ENCODE results near the gene CFAP299. TPM values are rescaled to one million over a fixed set of nuclear protein-coding genes. Genes with fewer than 3 reads are reported as not detected.
"Not testable (repeated sequence)": the region's sequence is repeated elsewhere in the genome, so short reads cannot be mapped to it uniquely, and the experiment has no call there.

The CFAP299 gene
- total RNA-seq (not detected), polyA plus RNA-seq (not detected)
- long read RNA-seq, donor 1, partial matches to known transcripts: 0 of 1 reads
- long read RNA-seq, donor 1, other reads (novel, unspliced or antisense): 1 of 1 reads
- long read RNA-seq, donor 2: 0 reads

DNA sequence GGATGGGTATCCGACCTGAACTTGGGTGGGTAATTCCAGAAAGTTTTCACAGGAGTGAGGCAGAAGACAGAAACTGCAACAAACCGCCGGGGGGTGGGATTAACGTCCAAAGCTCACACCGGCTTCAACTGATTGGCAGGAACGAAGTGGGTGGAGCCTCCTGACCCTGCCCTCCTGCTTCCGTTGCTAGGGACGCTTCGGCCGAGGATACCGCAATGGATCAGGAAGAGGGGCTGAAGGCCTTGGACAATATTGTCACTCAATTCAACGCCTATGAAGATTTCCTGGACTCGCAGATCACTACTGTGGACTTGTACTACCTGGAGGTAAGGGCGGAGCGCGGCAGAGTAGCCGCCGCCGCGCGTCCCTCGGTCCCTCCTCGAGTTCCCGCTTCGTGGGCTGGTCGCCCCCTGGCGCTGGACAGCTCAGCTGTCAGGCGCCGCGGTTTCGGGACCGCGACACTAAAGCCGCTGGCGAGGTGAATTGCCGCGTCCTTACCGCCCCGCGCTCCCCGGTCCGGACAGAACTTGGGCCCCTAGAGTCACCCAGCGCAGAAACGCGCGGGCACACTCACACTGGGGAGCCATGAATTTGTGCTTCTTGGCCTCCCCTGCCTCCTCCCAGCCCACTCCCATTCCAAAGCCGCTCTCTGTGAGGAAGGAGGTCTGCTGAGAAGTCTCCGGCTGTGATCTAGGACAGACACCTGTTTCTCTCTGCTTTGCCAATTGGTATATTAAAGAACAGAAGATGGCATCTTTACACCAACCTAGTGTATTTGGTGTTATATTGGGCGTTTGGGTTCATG is at the start of gene CFAP299:
TSS of gene CFAP299 (plus strand) at position 177 of the 805 bp plus-strand sequence.
- no peaks in the 10 kb centered on the region for H3K27me3 ChIP-seq (ENCODE audit: control insufficient read depth in 1 of 2, insufficient read depth in 2 of 2, low read length in 1 of 2)
- ATAC-seq (ENCODE audit: low FRiP score) (peak; percentile 83), DNase-seq (peak; percentile 84 to 88)
- no peaks in the 10 kb centered on the region for H3K4me1 ChIP-seq (ENCODE audit: control insufficient read depth in 1 of 2, insufficient read depth in 2 of 2, low read length in 2 of 2)
- H3K9me3 ChIP-seq (ENCODE audit: control insufficient read depth, low read length): peaks cover 2% of the 10 kb centered on the region
- peak within 1 kb of the TSS; percentile 27 to 40 for H3K4me3 ChIP-seq (ENCODE audit: low read length in 2 of 2)
- no peaks in the 10 kb centered on the region for H3K36me3 ChIP-seq (ENCODE audit: control insufficient read depth in 1 of 2, insufficient read depth in 2 of 2, low read length in 1 of 2)
- intact Hi-C loops (cut with DNase I): no loop called here
- 1% methylated on average over 44 to 49 of the region's 49 CpGs for WGBS, 2 donors
- no peak within 1 kb of the TSS for H3K27ac ChIP-seq (ENCODE audit: low read depth in 1 of 2, low read length in 2 of 2)

DNA sequence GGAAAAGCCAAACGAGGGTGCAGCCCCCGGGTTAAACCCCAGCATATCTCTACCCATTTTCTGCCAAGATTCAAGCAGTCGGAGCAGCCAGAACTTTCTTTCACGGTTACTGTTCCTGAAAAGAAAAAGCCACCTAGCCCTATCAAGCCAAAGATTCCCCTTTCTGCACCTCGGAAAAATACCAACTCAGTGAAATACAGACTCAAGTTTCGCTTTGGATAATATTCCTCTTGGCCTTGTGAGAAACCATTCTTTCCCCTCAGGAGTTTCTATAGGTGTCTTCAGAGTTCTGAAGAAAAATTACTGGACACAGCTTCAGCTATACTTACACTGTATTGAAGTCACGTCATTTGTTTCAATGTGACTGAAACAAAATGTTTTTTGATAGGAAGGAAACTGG is 49.1 kb upstream of the CFAP299 start:
- H3K9me3 ChIP-seq (ENCODE audit: control insufficient read depth, low read length): no peaks in the 10 kb centered on the region
- WGBS, 2 donors: 16 to 20% methylated on average over 7 of the region's 7 CpGs

DNA sequence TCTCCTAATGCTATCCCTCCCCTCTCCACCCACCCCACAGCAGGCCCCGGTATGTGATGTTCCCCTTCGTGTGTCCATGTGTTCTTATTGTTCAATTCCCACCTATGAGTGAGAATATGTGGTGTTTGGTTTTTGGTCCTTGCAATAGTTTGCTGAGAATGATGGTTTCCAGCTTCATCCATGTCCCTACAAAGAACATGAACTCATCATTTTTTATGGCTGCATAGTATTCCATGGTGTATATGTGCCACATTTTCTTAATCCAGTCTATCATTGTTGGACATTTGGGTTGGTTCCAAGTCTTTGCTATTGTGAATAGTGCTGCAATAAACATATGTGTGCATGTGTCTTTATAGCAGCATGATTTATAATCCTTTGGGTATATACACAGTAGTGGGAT is 44.9 kb upstream of the CFAP299 start:
- H3K4me3 ChIP-seq (ENCODE audit: low read length in 2 of 2); H3K4me1 ChIP-seq (ENCODE audit: control insufficient read depth in 1 of 2, insufficient read depth in 2 of 2, low read length in 2 of 2); intact Hi-C loops (cut with DNase I); ATAC-seq (ENCODE audit: low FRiP score); H3K27ac ChIP-seq (ENCODE audit: low read depth in 1 of 2, low read length in 2 of 2); H3K36me3 ChIP-seq (ENCODE audit: control insufficient read depth in 1 of 2, insufficient read depth in 2 of 2, low read length in 1 of 2); H3K9me3 ChIP-seq (ENCODE audit: control insufficient read depth, low read length); H3K27me3 ChIP-seq (ENCODE audit: control insufficient read depth in 1 of 2, insufficient read depth in 2 of 2, low read length in 1 of 2); DNase-seq: not testable (repeated sequence)
- WGBS, 2 donors: 98% methylated on average over 2 of the region's 2 CpGs

More for the DNA sequence above, 49.1 kb upstream of the CFAP299 start:
- Histone ChIP-seq H3K27ac (ENCODE audit: low read depth in 1 of 2, low read length in 2 of 2) (no peak overlapping the region), H3K36me3 (ENCODE audit: control insufficient read depth in 1 of 2, insufficient read depth in 2 of 2, low read length in 1 of 2) (no peaks in the 10 kb centered on the region), H3K4me1 (ENCODE audit: control insufficient read depth in 1 of 2, insufficient read depth in 2 of 2, low read length in 2 of 2) (no peaks in the 10 kb centered on the region), H3K27me3 (ENCODE audit: control insufficient read depth in 1 of 2, insufficient read depth in 2 of 2, low read length in 1 of 2) (no peaks in the 10 kb centered on the region), H3K4me3 (ENCODE audit: low read length in 2 of 2) (no peak overlapping the region)
- DNase-seq: no peak
- intact Hi-C loops (cut with DNase I): no loop called here
- ATAC-seq (ENCODE audit: low FRiP score): no peak

DNA sequence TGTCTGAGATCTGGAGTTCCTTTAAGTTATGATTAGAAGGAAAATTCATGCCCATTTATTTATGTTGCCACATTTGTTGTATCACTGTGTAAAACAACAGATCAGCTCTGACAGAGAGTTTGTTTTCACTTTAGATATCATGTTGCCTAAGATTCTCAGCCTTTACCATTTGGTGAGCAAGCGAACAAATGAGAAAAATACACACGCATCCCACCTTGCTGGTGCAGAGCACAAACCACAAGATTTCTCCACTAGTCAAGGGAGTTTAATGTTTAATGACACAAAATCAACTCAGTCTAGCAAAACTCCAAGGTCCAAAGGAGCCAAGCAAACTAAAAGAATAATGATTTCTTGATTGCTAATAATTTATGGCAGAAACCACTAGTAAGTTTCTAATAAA is 41.3 kb upstream of the CFAP299 start:
- ATAC-seq (ENCODE audit: low FRiP score) (no peak), DNase-seq (no peak)
- Histone ChIP-seq H3K9me3 (ENCODE audit: control insufficient read depth, low read length) (no peaks in the 10 kb centered on the region), H3K4me1 (ENCODE audit: control insufficient read depth in 1 of 2, insufficient read depth in 2 of 2, low read length in 2 of 2) (no peaks in the 10 kb centered on the region), H3K27me3 (ENCODE audit: control insufficient read depth in 1 of 2, insufficient read depth in 2 of 2, low read length in 1 of 2) (no peaks in the 10 kb centered on the region), H3K27ac (ENCODE audit: low read depth in 1 of 2, low read length in 2 of 2) (no peak overlapping the region), H3K4me3 (ENCODE audit: low read length in 2 of 2) (no peak overlapping the region), H3K36me3 (ENCODE audit: control insufficient read depth in 1 of 2, insufficient read depth in 2 of 2, low read length in 1 of 2) (no peaks in the 10 kb centered on the region)
- intact Hi-C loops (cut with DNase I): no loop called here
- 70 to 72% methylated on average over 2 of the region's 2 CpGs for WGBS, 2 donors

DNA sequence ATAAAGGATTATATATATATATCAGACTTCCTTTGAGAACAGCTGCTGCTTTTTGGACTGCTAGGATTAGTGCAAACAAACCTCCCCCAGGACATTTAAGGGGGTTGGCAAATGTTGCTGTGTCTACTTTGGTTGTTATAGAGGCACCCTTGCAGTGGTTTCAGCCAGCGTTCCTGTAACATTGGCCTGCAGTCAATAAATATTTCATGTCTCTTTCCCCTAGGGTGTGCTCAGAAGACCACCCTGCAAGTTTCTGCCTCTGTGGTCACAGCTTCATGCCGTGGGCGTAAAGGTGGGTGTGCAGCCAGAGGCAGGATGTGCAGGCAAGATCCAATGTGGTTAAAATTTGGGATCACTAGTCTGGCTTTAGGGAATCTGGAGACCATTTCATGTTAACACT is 40.2 kb upstream of the CFAP299 start:
- Histone ChIP-seq H3K36me3 (ENCODE audit: control insufficient read depth in 1 of 2, insufficient read depth in 2 of 2, low read length in 1 of 2) (no peaks in the 10 kb centered on the region), H3K4me3 (ENCODE audit: low read length in 2 of 2) (no peak overlapping the region), H3K9me3 (ENCODE audit: control insufficient read depth, low read length) (no peaks in the 10 kb centered on the region), H3K4me1 (ENCODE audit: control insufficient read depth in 1 of 2, insufficient read depth in 2 of 2, low read length in 2 of 2) (no peaks in the 10 kb centered on the region), H3K27me3 (ENCODE audit: control insufficient read depth in 1 of 2, insufficient read depth in 2 of 2, low read length in 1 of 2) (no peaks in the 10 kb centered on the region), H3K27ac (ENCODE audit: low read depth in 1 of 2, low read length in 2 of 2) (no peak overlapping the region)
- DNase-seq (no peak), ATAC-seq (ENCODE audit: low FRiP score) (no peak)
- 22 to 34% methylated on average over 3 of the region's 3 CpGs for WGBS, 2 donors
- intact Hi-C loops (cut with DNase I): no loop called here

DNA sequence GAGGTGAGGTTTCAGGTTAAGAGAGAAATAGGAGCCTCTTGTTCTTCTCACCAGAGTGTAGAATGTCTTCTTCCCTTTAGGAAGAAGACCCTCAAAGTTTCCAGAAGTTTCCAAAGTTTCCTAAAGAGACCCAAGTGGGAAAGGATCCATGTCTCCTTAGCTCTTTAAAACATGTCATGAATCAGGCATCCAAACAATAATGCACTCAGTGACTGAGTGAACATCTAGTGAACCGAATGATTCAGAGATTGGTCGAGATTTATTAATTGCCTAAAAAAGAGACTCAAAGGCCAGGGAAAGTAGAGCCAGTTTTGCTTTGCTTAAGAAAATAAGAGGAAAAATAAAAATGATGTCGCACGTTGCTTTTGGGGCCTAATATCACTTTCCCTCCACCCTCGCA is 39.7 kb upstream of the CFAP299 start:
- H3K4me1 ChIP-seq (ENCODE audit: control insufficient read depth in 1 of 2, insufficient read depth in 2 of 2, low read length in 2 of 2): no peaks in the 10 kb centered on the region
- intact Hi-C loops (cut with DNase I): no loop called here
- no peak overlapping the region for H3K27ac ChIP-seq (ENCODE audit: low read depth in 1 of 2, low read length in 2 of 2)
- no peaks in the 10 kb centered on the region for H3K36me3 ChIP-seq (ENCODE audit: control insufficient read depth in 1 of 2, insufficient read depth in 2 of 2, low read length in 1 of 2)
- 67 to 68% methylated on average over 5 of the region's 5 CpGs for WGBS, 2 donors
- no peaks in the 10 kb centered on the region for H3K9me3 ChIP-seq (ENCODE audit: control insufficient read depth, low read length)
- DNase-seq (no peak), ATAC-seq (ENCODE audit: low FRiP score) (no peak)
- no peaks in the 10 kb centered on the region for H3K27me3 ChIP-seq (ENCODE audit: control insufficient read depth in 1 of 2, insufficient read depth in 2 of 2, low read length in 1 of 2)
- H3K4me3 ChIP-seq (ENCODE audit: low read length in 2 of 2): no peak overlapping the region

DNA sequence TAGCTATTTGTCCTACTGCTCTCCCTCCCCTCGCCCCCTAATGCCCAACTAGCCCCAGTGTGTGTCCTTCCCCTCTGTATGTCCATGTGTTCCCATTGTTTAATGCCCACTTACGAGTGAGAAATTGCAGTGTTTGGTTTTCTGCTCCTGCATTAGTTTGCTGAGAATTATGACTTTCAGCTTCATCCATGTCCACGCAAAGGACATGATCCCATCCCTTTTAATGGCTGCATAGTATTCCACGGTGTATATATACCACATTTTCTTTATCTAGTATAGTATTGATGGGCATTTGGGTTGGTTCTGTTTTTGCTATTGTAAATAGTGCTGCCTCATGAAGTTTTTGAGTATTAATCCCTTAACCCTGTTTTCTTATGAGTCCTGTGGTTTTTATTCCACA is 33.6 kb upstream of the CFAP299 start:
- DNase-seq: no peak
- no peaks in the 10 kb centered on the region for H3K4me1 ChIP-seq (ENCODE audit: control insufficient read depth in 1 of 2, insufficient read depth in 2 of 2, low read length in 2 of 2)
- ATAC-seq (ENCODE audit: low FRiP score): no peak
- no peak overlapping the region for H3K27ac ChIP-seq (ENCODE audit: low read depth in 1 of 2, low read length in 2 of 2)
- no peaks in the 10 kb centered on the region for H3K9me3 ChIP-seq (ENCODE audit: control insufficient read depth, low read length)
- WGBS, 2 donors: 77 to 87% methylated on average over 4 of the region's 4 CpGs
- H3K36me3 ChIP-seq (ENCODE audit: control insufficient read depth in 1 of 2, insufficient read depth in 2 of 2, low read length in 1 of 2): no peaks in the 10 kb centered on the region
- intact Hi-C loops (cut with DNase I): no loop called here
- H3K4me3 ChIP-seq (ENCODE audit: low read length in 2 of 2): no peak overlapping the region
- peaks cover 0 to 1% of the 10 kb centered on the region in 2 donors for H3K27me3 ChIP-seq (ENCODE audit: control insufficient read depth in 1 of 2, insufficient read depth in 2 of 2, low read length in 1 of 2)

DNA sequence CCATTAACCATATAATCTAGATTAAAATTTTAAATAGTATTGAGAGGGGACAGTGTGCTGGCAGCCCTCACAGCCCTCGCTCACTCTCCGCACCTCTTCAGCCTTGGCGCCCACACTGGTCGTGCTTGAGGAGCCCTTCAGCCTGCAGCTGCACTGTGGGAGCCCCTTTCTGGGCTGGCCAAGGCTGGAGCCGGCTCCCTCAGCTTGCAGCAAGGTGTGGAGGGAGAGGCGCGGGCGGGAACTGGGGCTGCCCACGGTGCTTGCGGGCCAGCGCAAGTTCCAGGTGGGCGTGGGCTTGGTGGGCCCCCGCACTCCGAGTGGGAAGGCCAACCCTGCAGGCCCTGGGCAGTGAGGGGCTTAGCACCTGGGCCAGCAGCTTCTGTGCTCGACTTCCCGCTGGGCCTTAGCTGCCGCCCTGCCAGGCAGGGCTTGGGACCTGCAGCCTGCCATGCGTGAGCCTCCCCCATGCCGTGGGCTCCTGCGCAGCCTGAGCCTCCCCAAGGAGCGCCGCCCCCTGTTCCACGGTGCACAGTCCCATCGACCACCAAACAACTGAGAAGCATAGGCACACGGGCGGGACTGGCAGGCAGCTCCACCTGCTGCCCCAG is 32.8 kb upstream of the CFAP299 start:
- intact Hi-C loops (cut with DNase I): no loop called here
- H3K4me3 ChIP-seq (ENCODE audit: low read length in 2 of 2): no peak overlapping the region
- no peak overlapping the region for H3K27ac ChIP-seq (ENCODE audit: low read depth in 1 of 2, low read length in 2 of 2)
- DNase-seq (no peak), ATAC-seq (ENCODE audit: low FRiP score) (no peak)
- 93 to 94% methylated on average over 25 to 26 of the region's 26 CpGs for WGBS, 2 donors
- no peaks in the 10 kb centered on the region for H3K9me3 ChIP-seq (ENCODE audit: control insufficient read depth, low read length)
- no peaks in the 10 kb centered on the region for H3K36me3 ChIP-seq (ENCODE audit: control insufficient read depth in 1 of 2, insufficient read depth in 2 of 2, low read length in 1 of 2)
- H3K27me3 ChIP-seq (ENCODE audit: control insufficient read depth in 1 of 2, insufficient read depth in 2 of 2, low read length in 1 of 2): peaks cover 0 to 1% of the 10 kb centered on the region in 2 donors
- H3K4me1 ChIP-seq (ENCODE audit: control insufficient read depth in 1 of 2, insufficient read depth in 2 of 2, low read length in 2 of 2): no peaks in the 10 kb centered on the region

DNA sequence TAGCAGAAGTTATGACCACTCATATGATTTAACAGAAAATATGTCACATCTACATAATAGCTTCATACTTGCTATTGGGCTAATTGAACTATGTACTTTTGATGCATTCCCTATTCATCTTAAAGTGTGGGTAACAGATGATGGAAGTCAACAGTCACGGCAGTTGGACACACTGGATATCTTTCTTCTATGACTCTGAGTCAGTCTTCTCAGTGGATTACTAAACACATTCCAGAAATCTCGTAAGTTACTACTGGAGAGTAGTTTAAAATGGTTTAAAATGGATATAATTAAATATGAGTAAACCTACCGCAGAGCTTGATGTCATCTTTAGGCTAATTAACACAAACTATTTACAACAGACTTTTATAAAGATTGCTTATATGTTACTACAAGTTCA is 30.1 kb upstream of the CFAP299 start:
- intact Hi-C loops (cut with DNase I): no loop called here
- DNase-seq: no peak

More for the DNA sequence above, 30.1 kb upstream of the CFAP299 start:
- no peaks in the 10 kb centered on the region for H3K9me3 ChIP-seq (ENCODE audit: control insufficient read depth, low read length)
- 74 to 80% methylated on average over 3 of the region's 3 CpGs for WGBS, 2 donors
- H3K27ac ChIP-seq (ENCODE audit: low read depth in 1 of 2, low read length in 2 of 2): no peak overlapping the region
- H3K4me3 ChIP-seq (ENCODE audit: low read length in 2 of 2): no peak overlapping the region
- no peak for ATAC-seq (ENCODE audit: low FRiP score)
- H3K4me1 ChIP-seq (ENCODE audit: control insufficient read depth in 1 of 2, insufficient read depth in 2 of 2, low read length in 2 of 2): no peaks in the 10 kb centered on the region
- H3K36me3 ChIP-seq (ENCODE audit: control insufficient read depth in 1 of 2, insufficient read depth in 2 of 2, low read length in 1 of 2): no peaks in the 10 kb centered on the region
- H3K27me3 ChIP-seq (ENCODE audit: control insufficient read depth in 1 of 2, insufficient read depth in 2 of 2, low read length in 1 of 2): peaks cover 0 to 1% of the 10 kb centered on the region in 2 donors

Measured in aorta (tissue), 5 donors.